K562 (cell line): ENCODE results near the gene DOK3. TPM values are rescaled to one million over a fixed set of nuclear protein-coding genes. Genes with fewer than 3 reads are reported as not detected.

Experiments used
- BCLAF1 ChIP-seq, 2 experiments: fragments of 450-650 bp in 1 of 2; IDR thresholded peaks; 2 replicates each; pipeline ENCODE4 v1.6.1; 2011 to 2017; ENCODE audit warnings: low read depth in 2 of 2, antibody characterized with exemption in 1 of 2, borderline replicate concordance in 1 of 2, low read length in 1 of 2, mild to moderate bottlenecking in 1 of 2, mixed read lengths in 1 of 2; ENCODE audit not compliant: control insufficient read depth in 1 of 2
- CREM ChIP-seq: IDR thresholded peaks from 2 replicates; pipeline ENCODE4 v1.6.1; 2014; ENCODE audit warnings: antibody characterized with exemption, low read depth
- E2F6 ChIP-seq, 2 experiments: IDR thresholded peaks; 2 replicates each; pipeline ENCODE4 v1.6.1; 2011; ENCODE audit warnings: borderline replicate concordance in 1 of 2, control low read depth in 1 of 2, low read depth in 1 of 2, low read length in 1 of 2, mild to moderate bottlenecking in 1 of 2, mixed read lengths in 1 of 2, moderate library complexity in 1 of 2; ENCODE audit not compliant: insufficient read depth in 1 of 2, insufficient read length in 1 of 2, poor library complexity in 1 of 2, severe bottlenecking in 1 of 2; ENCODE audit errors: extremely low read depth in 1 of 2
- ETV5 ChIP-seq: sonication (generic); formaldehyde crosslinking; IDR thresholded peaks from 2 replicates; pipeline ENCODE4 v1.4.0; 2020; ENCODE audit warnings: low read depth, mild to moderate bottlenecking, missing genetic modification reagents
- FOXM1 ChIP-seq, 2 experiments: fragments of 450-650 bp in 1 of 2; sonication (generic) in 1 of 2; formaldehyde crosslinking in 1 of 2; IDR thresholded peaks; 2 replicates each; pipeline versions ENCODE4 v1.6.1 to v1.9.0; 2017 to 2022; ENCODE audit warnings: low read depth in 2 of 2, mild to moderate bottlenecking in 2 of 2, missing genetic modification reagents in 1 of 2, moderate library complexity in 1 of 2
- GTF2E2 ChIP-seq: fragments of 200-800 bp; sonication (Bioruptor generic); IDR thresholded peaks from 2 replicates; pipeline ENCODE4 v1.6.1; 2016; ENCODE audit warnings: missing genetic modification characterization, missing compliant biosample characterization
- MTA1 ChIP-seq: fragments of 450-650 bp; IDR thresholded peaks from 2 replicates; pipeline ENCODE4 v1.6.1; 2017; ENCODE audit warnings: borderline replicate concordance
- MTA3 ChIP-seq: fragments of 450-650 bp; formaldehyde crosslinking; IDR thresholded peaks from 2 replicates; pipeline ENCODE4 v1.6.1; 2017; ENCODE audit warnings: mild to moderate bottlenecking, borderline replicate concordance
- NFIC ChIP-seq: fragments of 450-650 bp; IDR thresholded peaks from 2 replicates; pipeline ENCODE4 v1.6.1; 2017; ENCODE audit warnings: mild to moderate bottlenecking, inconsistent platforms
- RBM25 ChIP-seq: fragments of 200-400 bp; formaldehyde crosslinking; IDR thresholded peaks from 2 replicates; pipeline ENCODE4 v1.6.1; 2018; ENCODE audit warnings: low read length, low read depth, moderate library complexity; ENCODE audit not compliant: severe bottlenecking
- ZBTB9 ChIP-seq: fragments of 450-650 bp; formaldehyde crosslinking; IDR thresholded peaks from 2 replicates; pipeline ENCODE4 v1.4.0; 2020; ENCODE audit warnings: mild to moderate bottlenecking, moderate library complexity
- polyA plus RNA-seq, 8 experiments: library from polyadenylated mRNA; depleted of rRNA in 4 of 8; stranded (reverse) in 5 of 8; unstranded in 3 of 8; fragments of >200 nt; fragmentation: Nextera tagmentation in 2 of 8; fragmentation: Illumina TruSeq in 1 of 8; extraction: Ambion mirVana in 2 of 8; extraction: Trizol in 1 of 8; gene quantifications; 2 replicates each; pipeline versions ENCODE4 v1.2.1 to v1.2.3, GENCODE V29; 2011 to 2014; ENCODE audit warnings: inconsistent platforms in 1 of 8, missing spikeins in 1 of 8
- total RNA-seq, 7 experiments: library from RNA; depleted of rRNA in 6 of 7; stranded (reverse); fragments of >200 nt in 6 of 7; fragmentation: Illumina TruSeq in 2 of 7; extraction: Trizol in 2 of 7; gene quantifications; 2 replicates each; pipeline versions ENCODE4 v1.2.1 to v1.2.3, GENCODE V29; 2011 to 2021; ENCODE audit warnings: low replicate concordance in 1 of 7
- TF ChIP-seq, protein P1 (sequence below): IDR thresholded peaks from 3 replicates; pipeline ENCODE4 v1.6.1; 2011; ENCODE audit warnings: borderline replicate concordance, mild to moderate bottlenecking; ENCODE audit not compliant: insufficient read length, insufficient read depth
- TF ChIP-seq, protein P2 (sequence below): fragments of 200-400 bp; formaldehyde crosslinking; IDR thresholded peaks from 2 replicates; pipeline ENCODE4 v1.6.1; 2017; ENCODE audit warnings: mild to moderate bottlenecking, low read depth, low read length, moderate library complexity
- TF ChIP-seq, protein P3 (sequence below): fragments of 450-650 bp; conservative IDR thresholded peaks from 2 replicates; pipeline ENCODE4 v1.6.1; 2016; ENCODE audit warnings: missing genetic modification characterization, low read depth, mild to moderate bottlenecking, missing compliant biosample characterization, moderate library complexity

The DOK3 gene
- total and polyA plus RNA-seq, 9 of the 15 experiments (the other 6 are each of a cell fraction or from before 2014, with no cell fraction given): 1.3 to 23.0 (median 8.0) TPM

DNA sequence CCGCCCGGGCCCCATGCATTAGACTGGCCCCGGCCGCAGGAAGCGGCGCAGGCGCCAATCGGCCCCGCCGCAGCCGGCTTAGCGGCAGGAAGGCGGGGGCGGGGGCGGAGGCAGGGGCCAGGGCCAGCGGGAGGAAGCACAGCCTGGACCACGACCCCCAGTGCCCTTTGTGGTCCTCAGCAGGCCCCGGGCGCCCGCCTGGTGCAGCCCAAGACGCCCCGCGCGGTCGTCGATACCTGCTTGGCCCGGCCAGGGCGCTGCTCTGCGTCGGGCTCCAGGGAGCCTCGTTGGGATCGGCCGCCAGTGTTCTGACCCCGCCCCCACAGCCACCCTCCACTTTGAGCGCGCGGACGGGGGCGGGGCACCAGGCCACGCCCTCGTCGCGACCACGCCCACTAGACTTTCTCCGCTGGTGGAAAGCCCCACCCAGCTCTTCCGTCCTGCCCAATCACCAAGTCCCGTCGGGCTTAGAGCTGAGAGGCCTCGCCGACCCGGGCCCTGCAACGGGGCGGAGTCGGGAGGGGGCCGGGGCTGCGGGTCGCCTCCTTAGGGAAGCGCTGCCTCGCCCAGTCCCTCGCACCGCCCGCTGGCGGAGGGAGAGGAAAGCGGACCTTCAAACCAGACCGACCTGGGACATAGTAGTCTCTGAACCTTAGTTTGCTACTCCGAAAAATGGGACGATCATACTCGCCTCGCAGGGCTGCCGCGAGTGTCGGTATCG, 12.2 kb downstream of the DOK3 start, which contains the start of gene PDLIM7 (continued):
- TF ChIP-seq, protein P1, sequence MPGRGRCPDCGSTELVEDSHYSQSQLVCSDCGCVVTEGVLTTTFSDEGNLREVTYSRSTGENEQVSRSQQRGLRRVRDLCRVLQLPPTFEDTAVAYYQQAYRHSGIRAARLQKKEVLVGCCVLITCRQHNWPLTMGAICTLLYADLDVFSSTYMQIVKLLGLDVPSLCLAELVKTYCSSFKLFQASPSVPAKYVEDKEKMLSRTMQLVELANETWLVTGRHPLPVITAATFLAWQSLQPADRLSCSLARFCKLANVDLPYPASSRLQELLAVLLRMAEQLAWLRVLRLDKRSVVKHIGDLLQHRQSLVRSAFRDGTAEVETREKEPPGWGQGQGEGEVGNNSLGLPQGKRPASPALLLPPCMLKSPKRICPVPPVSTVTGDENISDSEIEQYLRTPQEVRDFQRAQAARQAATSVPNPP: no peak
- TF ChIP-seq, protein P2, sequence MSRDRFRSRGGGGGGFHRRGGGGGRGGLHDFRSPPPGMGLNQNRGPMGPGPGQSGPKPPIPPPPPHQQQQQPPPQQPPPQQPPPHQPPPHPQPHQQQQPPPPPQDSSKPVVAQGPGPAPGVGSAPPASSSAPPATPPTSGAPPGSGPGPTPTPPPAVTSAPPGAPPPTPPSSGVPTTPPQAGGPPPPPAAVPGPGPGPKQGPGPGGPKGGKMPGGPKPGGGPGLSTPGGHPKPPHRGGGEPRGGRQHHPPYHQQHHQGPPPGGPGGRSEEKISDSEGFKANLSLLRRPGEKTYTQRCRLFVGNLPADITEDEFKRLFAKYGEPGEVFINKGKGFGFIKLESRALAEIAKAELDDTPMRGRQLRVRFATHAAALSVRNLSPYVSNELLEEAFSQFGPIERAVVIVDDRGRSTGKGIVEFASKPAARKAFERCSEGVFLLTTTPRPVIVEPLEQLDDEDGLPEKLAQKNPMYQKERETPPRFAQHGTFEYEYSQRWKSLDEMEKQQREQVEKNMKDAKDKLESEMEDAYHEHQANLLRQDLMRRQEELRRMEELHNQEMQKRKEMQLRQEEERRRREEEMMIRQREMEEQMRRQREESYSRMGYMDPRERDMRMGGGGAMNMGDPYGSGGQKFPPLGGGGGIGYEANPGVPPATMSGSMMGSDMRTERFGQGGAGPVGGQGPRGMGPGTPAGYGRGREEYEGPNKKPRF: no peak
- TF ChIP-seq E2F6 (IDR thresholded peaks at IDR 0.05; ENCODE audit: borderline replicate concordance in 1 of 2, extremely low read depth in 1 of 2, insufficient read depth in 1 of 2, insufficient read length in 1 of 2, low read depth in 1 of 2, low read length in 1 of 2, poor library complexity in 1 of 2, severe bottlenecking in 1 of 2) (peak in 1 of 2 experiments; percentile 16), RBM25 (peak; percentile 93), MTA1 (peak; percentile 58; the same call in 1 of the 2 replicates), FOXM1 (IDR thresholded peaks at IDR 0.05; ENCODE audit: low read depth) (peak; percentile 40; the same call in 1 of the 2 replicates), FOXM1 (CRISPR knock-in tag; IDR thresholded peaks at IDR 0.05; ENCODE audit: low read depth) (0 out of 2 replicates have a peak, but pooled peaks have one; percentile 71), MTA3 (peak; percentile 89), ETV5 (CRISPR knock-in tag) (0 out of 2 replicates have a peak, but pooled peaks have one; percentile 65), BCLAF1 (IDR thresholded peaks at IDR 0.05; ENCODE audit: borderline replicate concordance in 1 of 2, control insufficient read depth in 1 of 2, low read depth in 2 of 2, low read length in 1 of 2) (0 out of 4 replicates have a peak, but pooled peaks of 1 of the 2 experiments have one; percentile 14), GTF2E2 (peak; percentile 94), ZBTB9 (CRISPR knock-in tag) (no peak), NFIC (peak; percentile 37), CREM (peak; percentile 32; the same call in 1 of the 2 replicates)
- TF ChIP-seq, protein P3, sequence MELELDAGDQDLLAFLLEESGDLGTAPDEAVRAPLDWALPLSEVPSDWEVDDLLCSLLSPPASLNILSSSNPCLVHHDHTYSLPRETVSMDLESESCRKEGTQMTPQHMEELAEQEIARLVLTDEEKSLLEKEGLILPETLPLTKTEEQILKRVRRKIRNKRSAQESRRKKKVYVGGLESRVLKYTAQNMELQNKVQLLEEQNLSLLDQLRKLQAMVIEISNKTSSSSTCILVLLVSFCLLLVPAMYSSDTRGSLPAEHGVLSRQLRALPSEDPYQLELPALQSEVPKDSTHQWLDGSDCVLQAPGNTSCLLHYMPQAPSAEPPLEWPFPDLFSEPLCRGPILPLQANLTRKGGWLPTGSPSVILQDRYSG (tag): no peak
